HG03108 (cell line): ENCODE data around the gene ZNF575.
A peak's percentile ranks its signal among the peaks of the same experiment; 100 is the strongest.
"Not testable (repeated sequence)": the region's sequence is repeated elsewhere in the genome, so short reads cannot be mapped to it uniquely, and the experiment has no call there.

Source experiments
- ATAC-seq: cut with Tn5 transposase; IDR thresholded peaks from one replicate; pipeline ENCODE4 v1.9.1; 2021; ENCODE audit warnings: moderate library complexity; ENCODE audit not compliant: unreplicated experiment

Gene ZNF575

DNA sequence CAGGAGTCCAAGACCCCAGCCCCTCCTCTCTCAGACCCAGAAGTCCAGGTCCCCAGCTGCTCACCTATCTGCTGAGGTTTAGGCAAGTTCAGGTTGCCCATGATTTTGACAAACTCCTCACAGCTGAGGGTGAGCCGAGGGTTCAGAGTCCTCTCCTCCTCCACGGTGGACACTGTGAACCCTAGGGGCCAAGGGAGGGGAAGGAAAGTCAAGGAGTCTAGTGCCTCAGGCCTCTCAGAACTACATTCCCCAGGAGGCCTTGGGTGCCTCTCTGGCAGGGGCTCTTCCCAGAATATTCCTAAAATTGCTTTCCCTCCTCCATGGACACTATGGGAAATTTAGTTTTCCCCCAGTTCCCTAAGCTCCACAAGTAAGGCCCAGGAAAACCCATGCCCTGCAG lies 25.1 kb upstream of the ZNF575 start:
- no peak for ATAC-seq

GRCh38 chr19:43510713-43511112 lies 22.3 kb upstream of the ZNF575 start:
- no peak for ATAC-seq

DNA sequence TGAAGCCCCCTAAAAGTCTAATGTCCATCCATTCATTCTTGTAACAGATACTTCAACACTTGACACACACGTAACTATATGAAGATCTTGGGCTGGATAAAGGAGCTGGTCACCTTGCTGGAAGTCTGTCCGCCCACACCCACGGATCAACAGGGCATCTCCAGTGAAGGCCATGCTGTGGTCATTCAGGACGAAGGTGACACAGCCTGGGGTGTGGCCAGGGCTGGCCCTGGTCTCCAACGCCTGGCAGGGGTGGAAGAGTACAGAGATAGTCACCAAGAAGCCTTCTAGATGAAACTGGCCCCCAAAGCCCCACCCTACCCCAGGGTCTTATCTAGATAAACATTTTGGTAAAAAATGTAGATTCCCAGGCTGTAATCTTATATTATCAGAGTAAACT lies 21.7 kb upstream of the ZNF575 start:
- no peak for ATAC-seq

DNA sequence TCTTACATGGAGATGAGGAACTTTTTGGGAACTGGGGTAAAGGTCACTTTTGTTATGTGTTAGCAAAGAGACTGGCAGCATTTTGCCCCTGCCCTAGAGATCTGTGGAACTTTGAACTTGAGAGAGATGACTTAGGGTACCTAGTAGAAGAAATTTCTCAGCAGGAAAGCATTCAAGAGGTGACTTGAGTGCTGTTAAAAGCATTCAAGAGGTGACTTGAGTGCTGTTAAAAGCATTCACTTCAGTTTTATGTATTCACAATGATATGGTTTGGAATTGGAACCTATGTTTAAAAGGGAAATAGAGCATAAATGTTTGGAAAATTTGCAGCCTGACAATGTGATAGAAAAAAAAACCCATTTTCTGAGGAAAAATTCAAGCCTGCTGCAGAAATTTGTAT lies 20.6 kb upstream of the ZNF575 start:
- ATAC-seq = not testable (repeated sequence)

- ATAC-seq = no peak
These were observed 14.9 kb upstream of the ZNF575 start for GRCh38 chr19:43518051-43518450.

- ATAC-seq = no peak
These were observed 13.4 kb upstream of the ZNF575 start for GRCh38 chr19:43519436-43520088.

- no peak for ATAC-seq
These were observed 10.1 kb upstream of the ZNF575 start for GRCh38 chr19:43522929-43523328.

DNA sequence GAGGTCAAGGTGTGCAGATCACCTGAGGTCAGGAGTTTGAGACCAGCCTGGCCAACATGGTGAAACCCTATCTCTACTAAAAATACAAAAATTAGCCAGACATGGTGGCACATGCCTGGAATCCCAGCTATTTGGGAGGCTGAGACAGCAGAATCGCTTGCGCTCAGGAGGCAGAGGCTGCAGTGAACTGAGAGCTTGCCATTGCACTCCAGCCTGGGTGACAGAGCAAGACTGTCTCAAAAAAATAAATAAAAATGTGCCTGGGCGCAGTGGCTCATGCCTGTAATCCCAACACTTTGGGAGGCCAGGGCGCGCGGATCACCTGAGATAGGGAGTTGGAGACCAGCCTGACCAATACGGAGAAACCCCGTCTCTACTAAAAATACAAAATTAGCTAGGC lies 9.3 kb upstream of the ZNF575 start:
- ATAC-seq = not testable (repeated sequence)

DNA sequence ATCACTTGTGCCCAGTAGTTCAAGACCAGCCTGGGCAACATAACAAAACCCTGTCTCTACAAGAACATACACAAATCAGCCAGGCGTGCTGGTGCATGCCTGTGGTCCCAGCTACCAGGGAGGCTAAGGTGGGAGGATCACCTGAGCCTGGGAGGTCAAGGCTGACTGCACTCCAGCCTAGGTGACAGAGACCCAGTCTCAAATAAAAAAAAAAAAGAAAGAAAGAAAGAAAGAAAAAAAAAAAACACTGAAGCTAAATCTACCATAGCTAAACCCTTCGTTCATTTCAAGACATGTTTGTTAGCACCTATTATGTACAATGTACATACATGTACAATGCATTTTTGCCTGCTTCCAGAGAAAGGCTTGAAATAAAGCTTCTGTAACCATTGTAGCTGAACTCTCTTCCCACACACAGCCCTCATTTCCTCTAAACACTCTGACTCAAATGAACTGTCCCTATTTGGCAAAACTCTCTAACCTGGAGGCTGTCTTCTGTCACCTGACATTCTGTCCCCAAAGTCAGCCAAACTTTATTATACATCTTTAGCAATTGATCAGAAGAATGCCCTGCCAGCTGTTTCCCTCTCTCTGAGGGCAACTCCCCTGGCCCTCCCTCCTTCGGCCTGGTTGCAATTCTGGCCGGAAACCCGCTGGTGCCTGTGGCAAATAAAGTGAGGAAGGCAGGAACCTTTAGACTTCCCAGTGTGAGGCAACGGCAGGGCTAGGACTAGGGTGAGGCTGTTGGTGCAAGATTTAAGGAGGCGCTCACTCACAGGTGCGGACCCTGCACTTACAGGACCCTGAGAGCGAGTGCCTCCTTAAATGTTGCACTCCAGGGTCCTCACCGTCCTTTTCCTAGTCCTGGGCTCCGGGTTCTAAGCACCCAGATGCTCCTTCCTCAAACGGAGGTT lies 7.8 kb upstream of the ZNF575 start:
- peak; percentile 48 for ATAC-seq

DNA sequence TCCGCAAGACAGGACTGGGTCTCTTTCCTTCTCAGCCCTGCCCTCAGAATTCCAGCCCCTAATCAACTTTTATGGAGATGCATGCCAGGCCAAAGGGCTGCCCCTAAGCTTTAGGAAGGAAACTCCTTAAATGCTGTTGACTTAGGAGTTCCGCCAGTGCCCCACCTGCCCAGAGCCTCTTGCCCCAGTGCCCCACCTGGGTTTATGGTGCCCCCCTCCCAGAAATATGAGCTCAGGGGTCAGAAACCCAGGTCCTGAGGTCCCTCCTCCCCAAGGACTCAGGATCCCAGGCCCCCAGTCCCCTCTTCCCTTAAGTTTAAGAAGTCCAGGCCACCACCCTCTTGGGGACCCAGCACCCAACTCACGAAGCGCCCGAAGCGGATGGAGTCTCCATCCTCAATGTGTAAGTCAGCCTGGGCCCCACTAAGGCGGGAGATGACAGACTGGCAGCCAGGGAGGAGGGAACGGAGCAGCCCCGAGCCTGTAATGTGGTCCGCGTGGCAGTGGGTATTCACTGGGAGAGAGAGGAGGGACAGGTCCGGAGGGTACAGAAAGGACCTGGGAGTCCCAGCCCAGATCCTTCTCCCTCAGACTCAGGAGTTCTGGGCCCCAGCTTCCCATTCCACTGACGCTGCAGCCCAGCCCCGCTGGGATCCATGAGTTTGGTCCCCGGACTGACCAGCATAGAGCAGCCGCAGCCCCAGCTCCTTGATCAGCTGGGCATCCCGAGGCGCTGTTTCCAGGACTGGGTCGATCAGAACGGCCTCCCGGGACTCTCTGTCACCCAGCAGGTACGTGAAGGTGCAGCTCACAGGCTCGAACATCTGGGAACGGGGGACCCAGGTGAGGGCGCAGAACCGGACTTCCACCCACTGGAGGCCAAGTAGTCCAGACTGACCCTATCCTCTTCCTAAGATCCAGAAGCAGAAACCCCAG lies 6.9 kb upstream of the ZNF575 start:
- no peak for ATAC-seq

DNA sequence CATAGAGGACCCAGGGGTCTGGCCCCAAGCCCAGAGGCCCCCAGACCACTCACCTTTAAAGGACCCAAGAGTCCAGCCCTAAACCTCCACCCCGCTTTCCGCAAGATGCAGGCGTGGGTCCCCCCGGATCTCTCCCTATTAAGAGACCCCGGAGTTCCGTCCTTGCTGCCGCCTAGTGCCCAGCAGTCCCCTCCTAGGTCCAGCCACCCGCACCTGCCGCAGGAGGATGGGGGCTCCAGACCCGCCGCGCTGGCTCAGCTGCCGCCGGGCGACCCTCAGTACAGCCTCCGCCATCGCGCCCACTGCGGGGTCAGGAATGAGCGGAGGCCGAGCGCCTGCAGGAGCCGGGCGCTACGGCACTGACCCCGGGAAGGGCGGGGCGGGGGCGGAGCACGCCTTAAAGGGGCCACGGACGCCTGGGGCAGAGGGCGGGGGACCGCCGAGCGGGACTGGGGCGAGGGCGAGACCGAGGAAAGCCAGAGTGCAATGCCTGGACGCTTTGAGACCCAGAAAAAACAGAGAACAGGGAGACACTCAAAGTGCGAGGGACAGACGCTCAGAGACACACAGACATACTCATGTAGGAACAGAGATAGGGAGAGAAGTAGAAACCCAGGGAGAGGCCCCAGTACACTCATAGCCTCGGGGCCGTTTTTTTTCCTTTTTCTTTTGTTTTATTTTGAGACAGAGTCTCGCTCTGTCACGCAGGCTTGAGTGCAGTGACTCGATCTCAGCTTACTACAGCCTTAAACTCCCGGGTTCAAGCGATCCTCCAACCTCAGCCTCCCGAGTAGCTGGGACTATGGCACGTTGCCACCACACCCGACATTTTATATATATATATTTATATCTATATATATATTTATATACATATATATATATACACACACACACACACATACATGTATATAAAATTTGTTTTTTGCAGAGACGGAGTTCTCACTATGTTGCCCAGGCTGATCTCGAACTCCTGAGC lies 5.8 kb upstream of the ZNF575 start, which contains the start of gene ETHE1:
Gene ETHE1, minus strand, starts transcription at position 318 of the 976 bp plus-strand sequence. Its CDS starts 24 bp downstream, at position 294.
- peak; percentile 55 for ATAC-seq

GRCh38 chr19:43527860-43528622 lies 4.9 kb upstream of the ZNF575 start:
- ATAC-seq = no peak

DNA sequence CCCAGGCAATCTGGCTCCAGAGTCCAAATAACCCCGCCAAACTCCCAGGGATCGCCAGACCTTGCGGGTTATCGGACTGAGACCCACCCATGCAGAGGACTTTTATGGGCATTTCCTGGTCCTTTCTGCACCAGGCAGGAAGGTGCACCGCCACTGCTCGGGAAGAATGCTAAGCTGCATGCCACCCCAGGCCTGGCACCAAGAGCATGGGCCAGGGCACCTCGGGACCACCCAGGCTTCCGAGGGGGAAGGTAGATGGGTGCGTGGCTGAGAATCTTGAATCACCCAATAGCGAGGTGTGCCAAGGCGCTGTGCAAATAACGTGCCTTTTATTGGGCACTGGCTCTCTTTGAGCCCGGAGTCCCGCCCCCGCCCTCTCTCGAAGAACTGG lies 422 bp upstream of the ZNF575 start:
- ATAC-seq = peak; percentile 12

GRCh38 chr19:43533546-43534304 lies 737 bp downstream of the ZNF575 start:
- peak; percentile 39 for ATAC-seq

- no peak for ATAC-seq
These were observed 1.4 kb downstream of the ZNF575 start for GRCh38 chr19:43534305-43534815.

DNA sequence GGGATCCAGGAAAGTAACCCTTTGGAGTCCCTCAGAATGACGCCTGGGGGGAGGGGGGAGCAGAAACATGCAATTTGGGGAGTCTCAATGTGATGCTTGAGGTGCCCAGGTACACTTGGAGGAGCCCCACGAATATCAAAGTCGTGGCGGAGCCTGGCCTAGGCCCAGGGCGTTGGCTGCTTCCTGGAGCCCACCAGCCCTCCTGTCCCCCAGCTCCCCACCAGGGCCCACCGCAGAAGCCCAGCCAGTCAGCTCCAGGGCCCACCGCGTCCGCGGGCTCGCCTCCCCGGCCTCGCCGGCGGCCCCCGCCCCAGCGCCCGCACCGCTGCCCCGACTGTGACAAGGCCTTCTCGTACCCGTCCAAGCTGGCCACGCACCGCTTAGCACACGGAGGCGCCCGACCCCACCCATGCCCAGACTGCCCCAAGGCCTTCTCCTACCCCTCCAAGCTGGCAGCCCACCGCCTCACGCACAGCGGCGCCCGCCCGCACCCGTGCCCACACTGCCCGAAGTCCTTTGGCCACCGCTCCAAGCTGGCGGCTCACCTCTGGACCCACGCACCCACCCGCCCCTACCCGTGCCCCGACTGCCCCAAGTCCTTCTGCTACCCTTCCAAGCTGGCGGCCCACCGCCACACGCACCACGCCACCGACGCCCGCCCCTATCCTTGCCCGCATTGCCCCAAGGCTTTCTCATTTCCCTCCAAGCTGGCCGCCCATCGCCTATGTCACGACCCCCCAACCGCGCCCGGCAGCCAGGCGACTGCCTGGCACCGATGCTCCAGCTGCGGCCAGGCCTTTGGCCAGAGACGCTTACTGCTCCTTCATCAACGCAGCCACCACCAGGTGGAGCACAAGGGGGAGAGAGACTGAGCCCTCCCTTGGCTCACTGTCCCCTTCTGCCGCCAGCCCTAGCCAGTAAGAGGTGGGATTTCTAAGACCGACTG lies 2.1 kb downstream of the ZNF575 start:
- no peak for ATAC-seq

DNA sequence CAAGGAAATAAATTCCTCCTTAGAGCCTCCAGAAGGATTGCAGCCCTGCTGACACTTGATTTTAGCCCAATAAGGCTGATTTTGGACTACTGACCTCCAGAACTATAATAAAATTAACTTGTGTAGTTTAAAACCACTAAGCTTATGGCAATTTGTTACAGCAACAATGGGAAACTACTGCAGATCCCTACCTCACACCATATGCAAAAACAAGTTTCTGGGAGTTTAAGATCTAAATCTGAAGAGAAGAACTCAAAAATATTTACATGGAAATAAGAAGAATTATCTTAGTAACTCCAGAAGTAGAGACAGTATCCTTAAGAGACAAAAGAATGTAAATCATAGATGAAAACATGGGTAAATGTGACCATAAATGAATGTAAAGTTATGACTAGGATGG lies 5.9 kb downstream of the ZNF575 start:
- ATAC-seq = no peak
